Adrenal gland (tissue), 5 donors: Measurements from ENCODE around the gene NIPA2.

Experiments used
- CTCF ChIP-seq, 6 experiments: fragments of 450-650 bp in 4 of 6; fragments of 200-600 bp in 2 of 6; sonication (generic) in 1 of 6; IDR thresholded peaks; 1 replicate in 5 of 6; 2 replicates in 1 of 6; pipeline versions ENCODE4 v1.5.1 to v1.8.0; 2016 to 2021; ENCODE audit warnings: antibody characterized with exemption in 6 of 6, mild to moderate bottlenecking in 2 of 6, moderate library complexity in 1 of 6
- POLR2A ChIP-seq, 2 donors: fragments of 450-650 bp; IDR thresholded peaks; one replicate each; pipeline ENCODE4 v1.6.1; 2017; ENCODE audit warnings: antibody characterized with exemption in 2 of 2, mild to moderate bottlenecking in 2 of 2, moderate library complexity in 1 of 2
- donor health status: DM: no; HTN: no; CAD: no.

- TF ChIP-seq CTCF (IDR thresholded peaks at IDR 0.05) (no peak), POLR2A (IDR thresholded peaks at IDR 0.05) (no peak)
These were observed 68.9 kb downstream of the NIPA2 start for GRCh38 chr15:22907161-22907950.
